Immature natural killer cell (primary cell): ENCODE results near the gene LSM2. TPM values are rescaled to one million over a fixed set of nuclear protein-coding genes. Genes with fewer than 3 reads are reported as not detected.
"Not testable (repeated sequence)": the region's sequence is repeated elsewhere in the genome, so short reads cannot be mapped to it uniquely, and the experiment has no call there.

Experiments used
- DNase-seq, 3 donors: peaks; one replicate each; pipeline ENCODE4 v3.0.0; 2022; ENCODE audit warnings: mixed read lengths in 1 of 3
- H3K27ac Mint-ChIP-seq, 6 donors: one replicate each; pipeline ENCODE4 v1.8.0; 2020; ENCODE audit warnings: mixed read lengths in 6 of 6, mild to moderate bottlenecking in 5 of 6, inconsistent platforms in 4 of 6, moderate library complexity in 3 of 6
- H3K27me3 Mint-ChIP-seq, 3 donors: one replicate each; pipeline ENCODE4 v1.8.0; 2020 to 2021; ENCODE audit warnings: low read depth in 3 of 3, mild to moderate bottlenecking in 3 of 3, mixed read lengths in 3 of 3, moderate library complexity in 3 of 3, inconsistent platforms in 1 of 3
- H3K36me3 Mint-ChIP-seq, 3 donors: one replicate each; pipeline ENCODE4 v1.8.0; 2020; ENCODE audit warnings: mixed read lengths in 3 of 3, inconsistent platforms in 2 of 3, mild to moderate bottlenecking in 2 of 3
- H3K4me1 Mint-ChIP-seq, 2 donors: one replicate each; pipeline ENCODE4 v1.8.0; 2020; ENCODE audit warnings: inconsistent platforms in 2 of 2, mild to moderate bottlenecking in 2 of 2, mixed read lengths in 2 of 2, moderate library complexity in 1 of 2
- H3K4me3 Mint-ChIP-seq, 5 donors: one replicate each; pipeline ENCODE4 v1.8.0; 2020; ENCODE audit warnings: mild to moderate bottlenecking in 5 of 5, mixed read lengths in 5 of 5, inconsistent platforms in 3 of 5, moderate library complexity in 3 of 5
- H3K9me3 Mint-ChIP-seq, 6 donors: one replicate each; pipeline ENCODE4 v1.8.0; 2020; ENCODE audit warnings: mild to moderate bottlenecking in 6 of 6, mixed read lengths in 6 of 6, inconsistent platforms in 4 of 6, moderate library complexity in 3 of 6
- polyA plus RNA-seq, 3 donors: library from polyadenylated mRNA; unstranded; fragments of 300-500 nt; fragmentation: Illumina TruSeq; gene quantifications; one replicate each; pipeline ENCODE4 v1.2.3, GENCODE V29; 2021

The LSM2 gene
- polyA plus RNA-seq, result 10 to 100 TPM; 77.7 to 97.1 (median 94.6) TPM

DNA sequence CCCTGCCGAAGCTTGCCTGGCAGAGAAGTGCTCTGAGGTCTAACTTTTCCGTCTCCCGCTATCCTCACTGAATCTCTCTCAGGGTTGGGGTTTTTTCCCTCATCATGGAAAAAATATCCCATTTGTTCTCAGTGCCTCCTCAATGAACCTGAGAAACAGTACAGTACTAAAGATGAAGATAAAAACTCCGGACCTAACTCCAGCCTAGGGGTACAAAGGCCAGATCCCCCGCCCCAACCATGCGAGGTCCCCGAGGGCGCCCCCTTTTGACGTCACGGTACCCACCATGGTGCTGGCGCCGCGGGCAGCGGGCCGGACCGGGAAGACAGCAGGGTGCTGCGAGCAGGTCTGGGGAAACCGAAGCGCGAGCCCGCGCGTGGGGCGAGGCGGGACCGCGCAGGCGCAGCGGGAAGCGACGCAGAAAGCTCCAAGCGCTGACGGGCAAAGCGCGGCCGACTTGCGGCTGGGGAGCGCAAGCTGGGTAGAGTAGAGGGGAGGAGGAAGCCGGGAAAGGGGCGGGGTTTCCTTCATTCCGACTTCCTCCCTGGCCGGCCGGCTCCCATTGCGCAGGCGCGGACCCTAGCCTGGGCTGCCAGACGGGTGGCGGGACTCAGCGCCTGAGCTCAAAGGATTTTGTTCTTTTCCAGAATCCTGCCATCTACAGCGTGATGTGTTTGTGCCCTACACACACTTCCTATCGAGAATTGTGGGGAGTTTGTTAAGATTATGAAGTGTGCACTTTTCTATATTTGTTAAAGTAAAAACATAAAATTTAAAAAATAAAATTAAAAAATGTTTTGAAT lies at the start of gene LSM2:
LSM2 (minus strand) TSS at position 497 of the 803 bp plus-strand sequence; CDS start at position 288, 209 bp downstream.
- Mint-ChIP-seq H3K27me3 (peaks cover 3 to 10% (median 7%) of the 10 kb centered on the region in 3 donors), H3K4me3 (peak within 1 kb of the TSS; percentile 89 to 93 (median 92))

DNA sequence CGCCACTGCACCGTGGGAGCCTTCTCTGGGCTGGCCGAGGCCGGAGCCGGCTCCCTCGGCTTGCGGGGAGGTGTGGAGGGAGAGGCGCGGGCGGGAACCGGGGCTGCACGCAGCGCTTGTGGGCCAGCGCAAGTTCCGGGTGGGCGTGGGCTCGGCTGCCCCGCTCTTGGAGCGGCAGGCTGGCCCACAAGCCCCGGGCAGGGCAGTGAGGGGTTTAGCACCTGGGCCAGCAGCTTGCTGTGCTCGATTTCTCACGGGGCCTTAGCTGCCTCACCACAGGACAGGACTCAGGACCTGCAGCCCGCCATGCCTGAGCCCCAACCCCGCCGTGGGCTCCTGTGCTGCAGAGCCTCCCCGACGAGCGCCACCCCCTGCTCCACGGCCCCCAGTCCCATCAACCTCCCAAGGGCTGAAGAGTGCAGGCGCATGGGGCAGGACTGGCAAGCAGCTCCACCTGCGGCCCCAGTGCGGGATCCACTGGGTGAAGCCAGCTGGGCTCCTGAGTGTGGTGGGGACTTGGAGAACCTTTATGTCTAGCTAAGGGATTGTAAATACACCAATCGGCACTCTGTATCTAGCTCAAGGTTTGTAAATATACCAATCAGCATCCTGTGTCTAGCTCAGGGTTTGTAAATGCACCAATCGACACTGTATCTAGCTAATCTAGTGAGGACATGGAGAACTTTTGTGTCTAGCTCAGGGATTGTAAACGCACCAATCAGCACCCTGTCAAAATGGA lies 45.4 kb upstream of the LSM2 start:
- H3K9me3 Mint-ChIP-seq, result not testable (repeated sequence)

More for the DNA sequence above, at the start of gene LSM2:
- Mint-ChIP-seq H3K4me1 (peaks cover 15 to 16% of the 10 kb centered on the region in 2 donors), H3K9me3 (no peaks in the 10 kb centered on the region), H3K36me3 (peaks cover 0 to 15% (median 7%) of the 10 kb centered on the region in 3 donors), H3K27ac (peak within 1 kb of the TSS; percentile 95 to 98 (median 98))
- peak; percentile 98 to 99 (median 99) for DNase-seq

DNA sequence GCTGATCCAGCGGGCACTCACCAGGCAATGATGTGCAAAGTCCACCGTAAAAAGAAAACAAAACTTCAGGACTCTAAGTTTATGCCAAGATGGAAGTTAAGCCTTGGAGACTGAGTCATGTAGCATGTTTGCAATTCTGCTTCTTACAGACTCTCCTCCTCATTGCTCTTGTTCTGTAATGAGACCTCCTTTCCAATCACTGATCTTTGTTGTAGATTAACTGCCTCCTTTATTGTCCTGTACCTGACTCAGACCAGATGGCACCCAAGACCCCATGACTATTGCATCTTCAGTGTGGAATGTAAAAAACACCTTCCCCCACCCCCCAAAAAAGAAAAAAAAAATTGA lies 44.7 kb upstream of the LSM2 start:
- H3K4me1 Mint-ChIP-seq, result no peaks in the 10 kb centered on the region
- H3K36me3 Mint-ChIP-seq, result no peaks in the 10 kb centered on the region

More for the DNA sequence above, 45.4 kb upstream of the LSM2 start:
- not testable (repeated sequence) for H3K4me3 Mint-ChIP-seq, H3K27ac Mint-ChIP-seq, H3K27me3 Mint-ChIP-seq, H3K36me3 Mint-ChIP-seq, H3K4me1 Mint-ChIP-seq, DNase-seq

DNA sequence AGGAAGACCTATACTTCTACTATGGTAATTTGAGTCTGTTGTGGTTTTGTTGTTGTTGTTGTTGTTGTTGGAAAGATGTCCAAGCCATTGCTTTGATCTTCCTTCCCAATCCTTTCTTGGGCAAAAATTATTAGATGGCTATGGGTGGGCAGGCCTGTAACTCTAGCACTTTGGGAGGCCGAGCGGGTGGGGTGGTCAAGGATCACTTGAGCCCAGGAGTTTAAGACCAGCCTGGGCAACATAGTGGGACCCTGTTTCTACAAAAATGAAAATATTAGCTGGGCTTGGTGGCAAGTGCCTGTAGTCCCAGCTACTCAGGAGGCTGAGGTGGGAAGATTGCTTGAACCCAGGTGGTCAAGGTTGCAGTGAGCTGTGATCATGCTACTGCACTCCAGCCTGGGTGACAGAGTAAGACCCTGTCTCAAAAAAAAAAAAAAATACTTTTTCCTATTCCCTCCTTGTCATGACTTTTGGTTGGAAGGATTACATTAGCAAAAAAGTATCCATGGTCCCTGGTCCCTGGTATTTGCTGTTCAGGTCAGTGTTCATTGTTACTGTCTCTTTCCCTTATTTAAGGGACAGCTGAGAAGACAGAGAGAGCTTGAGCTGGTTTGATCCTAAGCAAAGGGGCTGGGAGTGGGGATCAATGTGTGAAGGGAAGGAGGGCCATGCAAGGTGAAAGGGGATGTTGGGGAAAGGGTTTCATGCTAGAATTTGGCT lies 44.2 kb upstream of the LSM2 start:
- Mint-ChIP-seq H3K9me3 (no peaks in the 10 kb centered on the region), H3K4me1 (no peaks in the 10 kb centered on the region), H3K4me3 (no peak overlapping the region), H3K36me3 (no peaks in the 10 kb centered on the region), H3K27ac (no peak overlapping the region), H3K27me3 (no peaks in the 10 kb centered on the region)
- DNase-seq, result no peak

More for the DNA sequence above, 44.7 kb upstream of the LSM2 start:
- no peak for DNase-seq
- no peak overlapping the region for H3K27ac Mint-ChIP-seq
- no peak overlapping the region for H3K4me3 Mint-ChIP-seq
- no peaks in the 10 kb centered on the region for H3K9me3 Mint-ChIP-seq
- no peaks in the 10 kb centered on the region for H3K27me3 Mint-ChIP-seq

DNA sequence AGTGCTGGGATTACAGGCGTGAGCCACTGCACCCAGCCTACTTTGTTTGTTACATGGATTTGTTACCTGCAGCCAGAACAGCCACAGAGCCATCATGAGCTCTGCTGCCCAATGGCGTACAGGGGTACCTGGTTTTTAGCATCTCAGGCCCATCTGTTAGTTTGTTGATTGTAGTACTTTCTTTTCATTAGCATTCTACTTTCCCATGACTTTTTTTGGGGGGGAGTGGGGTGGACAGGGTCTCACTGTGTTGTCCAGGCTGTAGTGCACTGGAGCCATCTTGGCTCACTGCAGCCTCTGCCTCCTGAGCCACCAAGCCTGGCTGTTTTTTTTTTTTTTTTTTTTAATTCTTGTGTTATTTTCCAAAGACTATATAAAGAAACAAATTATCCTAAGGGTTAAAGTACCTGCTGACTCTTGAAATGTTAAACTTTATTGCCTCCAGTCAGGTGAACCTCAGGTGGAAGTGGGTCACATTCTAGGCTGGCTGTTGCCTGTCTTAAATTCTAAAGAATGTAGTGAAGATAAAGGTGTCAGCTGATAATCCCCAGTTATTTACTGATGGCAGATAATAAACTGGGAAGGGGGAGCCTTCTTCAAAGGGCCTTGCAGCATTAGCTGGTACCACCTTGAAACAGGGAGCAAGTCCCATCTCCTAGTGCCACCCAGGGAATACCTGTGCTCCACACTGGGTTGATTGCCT lies 40.7 kb upstream of the LSM2 start:
- no peak overlapping the region for H3K27ac Mint-ChIP-seq
- H3K9me3 Mint-ChIP-seq, result no peaks in the 10 kb centered on the region
- H3K27me3 Mint-ChIP-seq, result peaks cover 0 to under 1% (median 0%) of the 10 kb centered on the region in 3 donors
- H3K36me3 Mint-ChIP-seq, result no peaks in the 10 kb centered on the region
- DNase-seq, result no peak
- H3K4me3 Mint-ChIP-seq, result no peak overlapping the region
- no peaks in the 10 kb centered on the region for H3K4me1 Mint-ChIP-seq

DNA sequence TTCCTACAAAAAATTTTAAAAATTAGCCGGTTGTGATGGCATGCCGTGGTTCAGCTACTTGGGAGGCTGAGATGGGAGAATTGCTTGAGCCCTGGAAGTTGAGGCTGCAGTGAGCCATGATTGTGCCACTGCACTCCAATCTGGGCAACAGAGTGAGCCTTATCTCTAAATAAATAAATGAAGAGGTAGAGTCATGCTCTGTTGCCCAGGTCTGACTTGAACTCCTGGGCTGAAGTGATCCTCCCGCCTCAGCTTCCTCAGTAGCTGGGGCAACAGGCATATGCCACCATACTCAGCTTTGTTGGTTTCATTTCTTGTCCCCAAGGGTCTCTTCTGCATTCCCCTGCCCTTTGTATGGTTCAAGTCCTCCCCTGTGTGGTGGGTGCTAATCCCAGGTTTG lies 37.7 kb upstream of the LSM2 start:
- no peak for DNase-seq
- Mint-ChIP-seq H3K4me3 (no peak overlapping the region), H3K27ac (no peak overlapping the region), H3K36me3 (peaks cover under 1 to 10% (median 4%) of the 10 kb centered on the region in 3 donors), H3K27me3 (peaks cover 0 to 1% (median 1%) of the 10 kb centered on the region in 3 donors), H3K4me1 (peaks cover 0 to 2% of the 10 kb centered on the region in 2 donors), H3K9me3 (no peaks in the 10 kb centered on the region)

DNA sequence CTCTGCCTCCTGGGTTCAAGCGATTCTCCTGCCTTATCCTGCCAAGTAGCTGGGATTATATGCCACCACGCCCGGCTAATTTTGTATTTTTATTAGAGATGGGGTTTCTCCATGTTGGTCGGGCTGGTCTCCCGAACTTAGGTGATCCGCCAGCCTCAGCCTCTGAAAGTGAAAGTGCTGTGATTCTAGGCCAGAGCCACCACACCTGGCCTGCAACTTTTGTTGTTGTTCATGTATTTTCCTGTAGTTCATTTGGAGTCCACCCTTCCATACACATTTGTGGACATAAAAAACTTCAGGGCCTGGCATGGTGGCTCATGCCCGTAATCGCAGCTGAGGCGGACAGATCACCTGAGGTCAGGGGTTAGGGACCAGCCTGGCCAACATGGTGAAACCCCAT lies 35.3 kb upstream of the LSM2 start:
- H3K27me3 Mint-ChIP-seq, result peaks cover 0 to 1% (median 1%) of the 10 kb centered on the region in 3 donors
- peaks cover 9 to 24% (median 14%) of the 10 kb centered on the region in 3 donors for H3K36me3 Mint-ChIP-seq
- H3K4me3 Mint-ChIP-seq, result no peak overlapping the region
- peaks cover 16% of the 10 kb centered on the region in 2 donors for H3K4me1 Mint-ChIP-seq
- no peak for DNase-seq
- peak overlapping the region in 1 of 6 donors; percentile 48 for H3K27ac Mint-ChIP-seq
- H3K9me3 Mint-ChIP-seq, result no peaks in the 10 kb centered on the region

DNA sequence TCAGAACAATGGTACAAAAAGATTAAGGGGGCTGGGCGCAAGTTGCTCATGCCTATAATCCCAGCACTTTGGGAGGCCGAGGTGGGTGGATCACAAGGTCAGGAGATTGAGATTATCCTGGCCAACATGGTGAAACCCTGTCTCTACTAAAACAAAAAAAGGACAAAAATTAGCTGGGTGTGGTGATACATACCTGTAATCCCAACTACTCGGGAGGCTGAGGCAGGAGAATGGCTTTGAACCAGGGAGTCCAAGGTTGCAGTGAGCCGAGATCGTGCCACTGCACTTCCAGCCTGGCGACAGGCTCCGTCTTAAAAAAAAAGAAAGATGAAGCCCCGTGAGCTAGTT lies 33.0 kb upstream of the LSM2 start:
- H3K4me1 Mint-ChIP-seq, result peaks cover 35 to 38% of the 10 kb centered on the region in 2 donors
- peak overlapping the region in 1 of 6 donors; percentile 58 for H3K27ac Mint-ChIP-seq
- H3K4me3 Mint-ChIP-seq, DNase-seq, H3K27me3 Mint-ChIP-seq, H3K9me3 Mint-ChIP-seq: not testable (repeated sequence)
- peaks cover 9 to 29% (median 18%) of the 10 kb centered on the region in 3 donors for H3K36me3 Mint-ChIP-seq

DNA sequence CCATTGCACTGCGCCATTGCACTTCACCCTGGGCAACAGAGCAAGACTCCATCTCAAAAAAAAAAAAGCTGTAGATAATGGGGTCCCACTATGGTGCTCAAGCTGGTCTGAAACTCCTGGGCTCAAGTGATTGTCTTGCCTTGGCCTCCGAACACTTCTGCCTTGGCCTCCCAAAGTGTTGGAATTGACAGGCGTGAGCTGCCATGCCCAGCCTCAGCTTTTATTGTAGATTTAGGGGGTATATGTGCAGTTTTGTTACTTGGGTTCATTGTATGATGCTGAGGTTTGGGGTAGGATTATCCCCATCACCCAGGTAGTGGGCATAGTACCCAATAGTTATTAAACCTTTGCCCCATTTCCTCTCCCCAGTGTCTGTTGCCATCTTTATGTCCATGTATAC lies 32.2 kb upstream of the LSM2 start:
- peak overlapping the region in 1 of 5 donors; percentile 8 for H3K4me3 Mint-ChIP-seq
- peak overlapping the region in 4 of 6 donors; percentile 26 to 58 (median 48) for H3K27ac Mint-ChIP-seq

DNA sequence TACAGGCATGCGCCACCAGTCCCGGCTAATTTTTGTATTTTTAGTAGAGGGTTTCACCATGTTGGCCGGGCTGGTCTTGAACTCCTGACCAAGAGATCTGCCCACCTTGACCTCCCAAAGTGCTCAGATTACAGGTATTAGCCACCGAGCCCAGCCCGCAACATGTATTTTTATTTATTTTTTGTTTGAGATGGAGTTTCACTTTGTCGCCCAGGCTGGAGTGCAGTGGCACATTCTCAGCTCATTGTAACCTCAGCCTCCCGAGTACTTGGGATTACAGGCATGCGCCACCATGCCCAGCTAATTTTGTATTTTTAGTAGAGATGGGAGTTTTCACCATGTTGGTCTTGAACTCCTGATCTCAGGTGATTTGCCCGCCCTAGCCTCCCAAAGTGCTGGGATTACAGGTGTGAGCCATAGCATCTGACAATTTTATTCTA lies 31.4 kb upstream of the LSM2 start:
- H3K36me3 Mint-ChIP-seq, result peaks cover 9 to 29% (median 18%) of the 10 kb centered on the region in 3 donors
- not testable (repeated sequence) for H3K27me3 Mint-ChIP-seq, H3K4me3 Mint-ChIP-seq, DNase-seq, H3K9me3 Mint-ChIP-seq
- H3K27ac Mint-ChIP-seq, result peak overlapping the region in 3 of 6 donors; percentile 10 to 100 (median 96)
- peaks cover 42 to 46% of the 10 kb centered on the region in 2 donors for H3K4me1 Mint-ChIP-seq

More for the DNA sequence above, 32.2 kb upstream of the LSM2 start:
- DNase-seq, result no peak
- H3K9me3 Mint-ChIP-seq, result no peaks in the 10 kb centered on the region
- H3K36me3 Mint-ChIP-seq, result peaks cover 9 to 29% (median 18%) of the 10 kb centered on the region in 3 donors
- peaks cover 41 to 46% of the 10 kb centered on the region in 2 donors for H3K4me1 Mint-ChIP-seq
- H3K27me3 Mint-ChIP-seq, result peaks cover 6 to 9% (median 7%) of the 10 kb centered on the region in 3 donors

DNA sequence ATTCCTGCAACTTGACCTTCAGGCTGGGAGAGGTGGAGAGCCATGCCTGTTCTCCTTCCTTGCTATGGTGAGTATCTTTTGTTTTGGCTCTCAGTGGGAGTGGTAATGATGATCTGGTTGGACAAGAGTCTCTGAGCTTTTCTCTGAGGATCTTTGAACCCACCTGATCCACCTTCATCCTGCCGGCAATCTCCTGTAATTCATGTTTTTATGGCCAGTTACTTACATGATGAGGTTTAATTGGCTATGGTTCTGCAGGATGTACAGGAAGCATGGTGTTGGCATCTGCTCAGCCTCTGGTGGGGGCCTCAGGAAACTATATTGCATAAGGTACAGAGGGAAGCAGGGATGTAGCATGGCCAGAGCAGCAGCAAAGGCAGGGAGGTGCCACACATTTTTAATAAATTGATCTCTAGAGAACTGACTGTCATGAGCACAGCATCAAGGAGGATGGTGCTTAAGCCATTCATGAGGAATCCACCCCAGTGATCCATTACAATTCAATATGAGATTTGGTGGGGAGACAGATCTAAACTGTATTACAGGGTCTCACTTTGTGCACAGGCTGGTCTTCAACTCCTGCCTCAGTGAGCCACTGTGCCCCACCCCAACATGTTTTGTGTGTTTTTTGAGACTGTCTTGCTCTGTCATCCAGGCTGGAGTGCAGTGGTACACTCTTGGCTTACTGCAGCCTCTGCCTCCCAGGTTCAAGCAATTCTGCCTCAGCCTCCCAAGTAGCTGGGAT lies 30.8 kb upstream of the LSM2 start:
- Mint-ChIP-seq H3K27ac (peak overlapping the region; percentile 71 to 100 (median 98)), H3K27me3 (peaks cover 6 to 9% (median 7%) of the 10 kb centered on the region in 3 donors), H3K36me3 (peaks cover 9 to 29% (median 18%) of the 10 kb centered on the region in 3 donors), H3K4me1 (peaks cover 42 to 46% of the 10 kb centered on the region in 2 donors), H3K4me3 (peak overlapping the region; percentile 45 to 96 (median 90)), H3K9me3 (no peaks in the 10 kb centered on the region)
- DNase-seq, result no peak

DNA sequence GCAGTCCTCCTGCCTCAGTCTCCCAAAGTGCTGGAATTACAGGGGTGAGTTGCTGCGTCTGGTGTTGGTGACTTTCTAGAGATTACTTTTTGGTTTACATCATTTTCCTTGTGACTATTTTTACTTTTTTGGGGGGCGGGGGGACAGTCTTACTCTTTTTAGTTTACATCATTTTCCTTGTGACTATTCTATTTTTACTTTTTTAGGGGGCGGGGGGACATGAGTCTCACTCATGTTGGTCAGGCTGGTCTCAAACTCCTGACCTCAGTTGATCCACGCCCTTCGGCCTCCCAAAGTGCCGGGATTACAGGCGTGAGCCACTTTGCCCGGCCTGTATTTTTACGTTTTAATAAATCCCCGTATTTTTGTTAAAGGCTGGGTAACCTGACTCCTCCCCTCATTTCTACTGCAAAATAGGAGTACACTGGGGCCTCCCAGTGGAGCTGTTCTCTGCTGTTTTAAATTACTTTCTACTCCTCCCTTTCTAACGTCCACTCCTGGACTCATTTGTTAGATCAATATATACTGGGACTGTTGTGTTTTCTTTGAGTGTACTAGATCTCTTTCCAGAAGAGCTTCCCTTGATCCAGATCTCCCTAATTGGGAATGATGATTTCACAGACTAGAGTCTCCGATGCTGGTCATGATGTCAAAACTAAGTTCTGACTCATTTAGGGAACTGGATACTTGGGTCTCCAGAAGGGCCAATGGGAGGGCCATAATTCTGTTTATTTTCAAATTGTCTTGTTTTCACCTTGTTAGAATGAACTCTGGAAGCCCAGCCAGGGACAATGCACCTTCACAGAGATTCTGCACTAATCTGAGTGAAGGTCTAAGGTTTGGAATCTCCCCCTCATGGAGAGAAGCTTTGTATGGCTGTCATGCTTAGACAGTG lies 30.0 kb upstream of the LSM2 start:
- Mint-ChIP-seq H3K27ac (peak overlapping the region; percentile 96 to 100 (median 99)), H3K27me3 (peaks cover 6 to 9% (median 6%) of the 10 kb centered on the region in 3 donors), H3K36me3 (peaks cover 9 to 29% (median 18%) of the 10 kb centered on the region in 3 donors), H3K4me1 (peaks cover 42 to 46% of the 10 kb centered on the region in 2 donors), H3K9me3 (no peaks in the 10 kb centered on the region), H3K4me3 (peak overlapping the region; percentile 89 to 99 (median 95))
- no peak for DNase-seq
